Loucy (cell line): ENCODE results near the gene MINDY4B.

Experiments
- EZH2phosphoT487 ChIP-seq: fragments of 200-600 bp; IDR thresholded peaks from 2 replicates; pipeline ENCODE4 v1.6.1; 2018; ENCODE audit warnings: antibody characterized with exemption, mild to moderate bottlenecking, moderate library complexity, borderline replicate concordance
- TF ChIP-seq, protein P1 (sequence below): fragments of 200-600 bp; sonication (generic); conservative IDR thresholded peaks from 2 replicates; pipeline ENCODE4 v1.5.1; 2014; ENCODE audit warnings: mild to moderate bottlenecking, antibody characterized with exemption, low read length

DNA sequence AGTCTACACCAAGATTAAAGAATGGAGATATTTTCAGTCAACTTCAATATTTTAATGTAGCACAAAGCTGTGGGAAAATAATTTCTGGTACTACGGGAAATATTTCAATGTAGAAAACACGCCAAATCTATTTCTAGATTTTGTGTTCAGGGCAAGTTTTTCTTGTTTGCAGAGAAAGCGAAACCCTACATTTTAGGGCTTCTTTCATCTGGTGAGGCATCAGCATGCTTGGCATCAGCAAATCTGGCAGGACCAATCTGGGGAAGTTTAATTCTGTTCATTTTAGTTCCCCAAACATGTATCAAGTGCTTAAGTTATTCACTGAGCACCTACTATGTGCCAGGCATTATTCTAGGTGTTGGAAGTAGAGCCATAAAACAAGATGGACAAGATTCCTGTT is 37.0 kb upstream of the MINDY4B start:
- TF ChIP-seq, protein P1, sequence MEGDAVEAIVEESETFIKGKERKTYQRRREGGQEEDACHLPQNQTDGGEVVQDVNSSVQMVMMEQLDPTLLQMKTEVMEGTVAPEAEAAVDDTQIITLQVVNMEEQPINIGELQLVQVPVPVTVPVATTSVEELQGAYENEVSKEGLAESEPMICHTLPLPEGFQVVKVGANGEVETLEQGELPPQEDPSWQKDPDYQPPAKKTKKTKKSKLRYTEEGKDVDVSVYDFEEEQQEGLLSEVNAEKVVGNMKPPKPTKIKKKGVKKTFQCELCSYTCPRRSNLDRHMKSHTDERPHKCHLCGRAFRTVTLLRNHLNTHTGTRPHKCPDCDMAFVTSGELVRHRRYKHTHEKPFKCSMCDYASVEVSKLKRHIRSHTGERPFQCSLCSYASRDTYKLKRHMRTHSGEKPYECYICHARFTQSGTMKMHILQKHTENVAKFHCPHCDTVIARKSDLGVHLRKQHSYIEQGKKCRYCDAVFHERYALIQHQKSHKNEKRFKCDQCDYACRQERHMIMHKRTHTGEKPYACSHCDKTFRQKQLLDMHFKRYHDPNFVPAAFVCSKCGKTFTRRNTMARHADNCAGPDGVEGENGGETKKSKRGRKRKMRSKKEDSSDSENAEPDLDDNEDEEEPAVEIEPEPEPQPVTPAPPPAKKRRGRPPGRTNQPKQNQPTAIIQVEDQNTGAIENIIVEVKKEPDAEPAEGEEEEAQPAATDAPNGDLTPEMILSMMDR = no peak
- no peak for TF ChIP-seq EZH2phosphoT487
